ENCODE measurements around the gene PIK3C2B. TPM values are rescaled to one million over a fixed set of nuclear protein-coding genes. Genes with fewer than 3 reads are reported as not detected.
"Not testable (repeated sequence)": the region's sequence is repeated elsewhere in the genome, so short reads cannot be mapped to it uniquely, and the experiment has no call there.

Gene PIK3C2B
- total and polyA plus RNA-seq, 9 donors: 5.6 to 26.0 (median 11.0) TPM

DNA sequence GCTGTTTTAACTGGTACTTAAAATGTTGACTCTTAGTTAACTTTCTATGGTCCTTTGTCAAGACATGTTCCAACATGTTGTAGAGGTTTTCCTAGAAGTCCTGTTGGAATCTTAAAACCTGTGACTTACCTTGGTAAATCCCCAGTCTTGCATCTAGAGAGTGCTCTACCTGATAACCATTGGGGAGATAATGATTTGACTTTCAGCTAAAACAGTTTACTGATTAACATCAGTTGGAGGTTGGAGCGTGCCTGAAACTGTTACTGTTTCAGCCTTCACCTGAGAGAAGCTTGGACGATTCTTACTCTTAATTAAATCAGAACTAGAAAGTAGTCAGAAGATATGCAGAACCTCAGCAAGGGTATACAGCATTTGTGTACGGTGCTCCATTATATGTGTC is 30.4 kb upstream of the PIK3C2B start:
- intact Hi-C loops (cut with DNase I): no loop called here
- TF ChIP-seq EP300 (IDR thresholded peaks at IDR 0.05) (no peak), POLR2A (IDR thresholded peaks at IDR 0.05) (no peak)
- TF ChIP-seq, protein P1, sequence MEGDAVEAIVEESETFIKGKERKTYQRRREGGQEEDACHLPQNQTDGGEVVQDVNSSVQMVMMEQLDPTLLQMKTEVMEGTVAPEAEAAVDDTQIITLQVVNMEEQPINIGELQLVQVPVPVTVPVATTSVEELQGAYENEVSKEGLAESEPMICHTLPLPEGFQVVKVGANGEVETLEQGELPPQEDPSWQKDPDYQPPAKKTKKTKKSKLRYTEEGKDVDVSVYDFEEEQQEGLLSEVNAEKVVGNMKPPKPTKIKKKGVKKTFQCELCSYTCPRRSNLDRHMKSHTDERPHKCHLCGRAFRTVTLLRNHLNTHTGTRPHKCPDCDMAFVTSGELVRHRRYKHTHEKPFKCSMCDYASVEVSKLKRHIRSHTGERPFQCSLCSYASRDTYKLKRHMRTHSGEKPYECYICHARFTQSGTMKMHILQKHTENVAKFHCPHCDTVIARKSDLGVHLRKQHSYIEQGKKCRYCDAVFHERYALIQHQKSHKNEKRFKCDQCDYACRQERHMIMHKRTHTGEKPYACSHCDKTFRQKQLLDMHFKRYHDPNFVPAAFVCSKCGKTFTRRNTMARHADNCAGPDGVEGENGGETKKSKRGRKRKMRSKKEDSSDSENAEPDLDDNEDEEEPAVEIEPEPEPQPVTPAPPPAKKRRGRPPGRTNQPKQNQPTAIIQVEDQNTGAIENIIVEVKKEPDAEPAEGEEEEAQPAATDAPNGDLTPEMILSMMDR (IDR thresholded peaks at IDR 0.05): no peak
- H3K36me3 ChIP-seq: no peaks in the 10 kb centered on the region

GRCh38 chr1:204523605-204524215 is 29.1 kb upstream of the PIK3C2B start:
- H3K4me1 ChIP-seq (ENCODE audit: insufficient read depth): peaks cover 6% of the 10 kb centered on the region
- H3K36me3 ChIP-seq: no peaks in the 10 kb centered on the region
- no peak overlapping the region for H3K27ac ChIP-seq
- WGBS, 3 donors: 95 to 96% (median 95%) methylated on average over 9 of the region's 9 CpGs
- intact Hi-C loops (cut with DNase I): no loop called here
- no peaks in the 10 kb centered on the region for H3K27me3 ChIP-seq
- TF ChIP-seq EP300 (IDR thresholded peaks at IDR 0.05): no peak
- TF ChIP-seq POLR2A (IDR thresholded peaks at IDR 0.05): no peak
- TF ChIP-seq, protein P1 (IDR thresholded peaks at IDR 0.05): no peak
- no peak for DNase-seq
- H3K9me3 ChIP-seq: no peaks in the 10 kb centered on the region
- no peak overlapping the region for H3K4me3 ChIP-seq

More for the DNA sequence above, 30.4 kb upstream of the PIK3C2B start:
- Histone ChIP-seq H3K27me3 (no peaks in the 10 kb centered on the region), H3K27ac (no peak overlapping the region), H3K4me1 (ENCODE audit: insufficient read depth) (peaks cover 4% of the 10 kb centered on the region), H3K4me3 (no peak overlapping the region), H3K9me3 (no peaks in the 10 kb centered on the region)
- DNase-seq: no peak
- 81 to 86% (median 83%) methylated on average over 3 of the region's 3 CpGs for WGBS, 3 donors

DNA sequence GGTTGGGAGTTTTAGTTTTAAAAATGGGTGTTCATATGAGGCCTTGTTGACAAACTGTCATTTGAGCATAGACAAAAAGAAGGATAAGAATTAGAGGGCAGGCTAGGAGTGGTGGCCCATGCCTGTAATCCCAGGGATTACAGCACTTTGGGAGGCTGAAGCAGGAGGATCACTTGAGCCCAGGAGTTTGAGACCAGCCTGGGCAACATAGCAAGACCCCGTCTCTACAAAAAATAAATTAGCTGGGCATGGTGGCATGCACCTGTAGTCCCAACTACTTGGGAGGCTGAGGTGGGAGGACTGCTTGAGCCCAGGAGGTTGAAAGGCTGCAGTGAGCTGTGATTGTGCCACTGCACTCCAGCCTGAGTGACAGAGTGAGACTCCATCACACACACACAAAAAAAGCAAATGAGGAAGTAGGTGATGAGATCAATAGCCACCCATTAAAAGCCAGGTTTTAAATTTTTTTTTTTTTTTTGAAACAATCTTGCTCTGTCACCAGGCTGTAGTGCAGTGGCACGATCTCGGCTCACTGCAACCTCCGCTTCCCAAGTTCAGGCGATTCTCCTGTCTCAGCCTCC is 27.4 kb upstream of the PIK3C2B start:
- H3K9me3 ChIP-seq; H3K36me3 ChIP-seq; H3K27ac ChIP-seq; intact Hi-C loops (cut with DNase I); H3K4me3 ChIP-seq; H3K27me3 ChIP-seq; DNase-seq: not testable (repeated sequence)
- peaks cover 11% of the 10 kb centered on the region for H3K4me1 ChIP-seq (ENCODE audit: insufficient read depth)
- WGBS, 3 donors: 76 to 90% (median 78%) methylated on average over 5 of the region's 5 CpGs

GRCh38 chr1:204520834-204521709 is 26.5 kb upstream of the PIK3C2B start:
- no peak overlapping the region for H3K27ac ChIP-seq
- H3K27me3 ChIP-seq: no peaks in the 10 kb centered on the region
- no peak for DNase-seq
- WGBS, 3 donors: 35 to 46% (median 40%) methylated on average over 5 of the region's 5 CpGs
- H3K4me3 ChIP-seq: no peak overlapping the region
- no peak for TF ChIP-seq POLR2A (IDR thresholded peaks at IDR 0.05)
- TF ChIP-seq EP300 (IDR thresholded peaks at IDR 0.05): no peak
- TF ChIP-seq, protein P1 (IDR thresholded peaks at IDR 0.05): no peak
- H3K9me3 ChIP-seq: no peaks in the 10 kb centered on the region
- intact Hi-C loops (cut with DNase I): no loop called here
- H3K4me1 ChIP-seq (ENCODE audit: insufficient read depth): peaks cover 11% of the 10 kb centered on the region
- no peaks in the 10 kb centered on the region for H3K36me3 ChIP-seq

DNA sequence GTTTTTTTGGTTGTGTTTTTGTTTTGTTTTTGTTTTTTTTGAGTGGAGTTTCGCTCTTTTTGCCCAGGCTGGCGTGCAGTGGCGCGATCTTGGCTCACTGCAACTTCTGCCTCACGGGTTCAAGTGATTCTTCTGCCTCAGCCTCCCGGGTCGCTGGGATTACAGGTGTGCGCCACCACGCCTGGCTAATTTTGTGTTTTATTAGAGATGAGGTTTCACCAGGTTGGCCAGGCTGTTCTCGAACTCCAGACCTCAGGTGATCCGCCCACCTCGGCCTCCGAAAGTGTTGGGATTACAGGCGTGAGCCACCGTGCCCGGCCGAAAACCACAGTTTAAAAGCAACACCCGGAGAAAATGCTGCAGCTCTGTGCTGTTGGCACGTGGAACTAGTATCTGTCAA is 22.8 kb upstream of the PIK3C2B start:
- DNase-seq; H3K27me3 ChIP-seq; H3K27ac ChIP-seq; H3K36me3 ChIP-seq; H3K9me3 ChIP-seq; intact Hi-C loops (cut with DNase I): not testable (repeated sequence)
- WGBS, 3 donors: 88 to 93% (median 92%) methylated on average over 19 of the region's 19 CpGs
- Histone ChIP-seq H3K4me3 (peak overlapping the region; percentile 68), H3K4me1 (ENCODE audit: insufficient read depth) (peaks cover 11% of the 10 kb centered on the region)

Data from ovary (tissue), 9 donors.